HG03378 (cell line): ENCODE measurements around the gene LANCL2.
A peak's percentile ranks its signal among the peaks of the same experiment; 100 is the strongest.
"Not testable (repeated sequence)": the region's sequence is repeated elsewhere in the genome, so short reads cannot be mapped to it uniquely, and the experiment has no call there.

Source experiments
- ATAC-seq: cut with Tn5 transposase; IDR thresholded peaks from one replicate; pipeline ENCODE4 v1.9.1; 2021; ENCODE audit warnings: mild to moderate bottlenecking, moderate library complexity; ENCODE audit not compliant: unreplicated experiment

Gene LANCL2

GRCh38 chr7:55365205-55365674, at the start of gene LANCL2:
Gene LANCL2 (plus strand): TSS chr7:55365337. CDS start chr7:55366026, 689 bp downstream.
- ATAC-seq: peak; percentile 43

GRCh38 chr7:55325371-55325792, 39.8 kb upstream of the LANCL2 start:
- ATAC-seq: no peak

GRCh38 chr7:55326081-55326835, 38.9 kb upstream of the LANCL2 start:
- ATAC-seq: no peak

- no peak for ATAC-seq
Measured at GRCh38 chr7:55326945-55327626, 38.1 kb upstream of the LANCL2 start.

- no peak for ATAC-seq
Measured at GRCh38 chr7:55335151-55335550, 30.0 kb upstream of the LANCL2 start.

- ATAC-seq: no peak
Measured at GRCh38 chr7:55335786-55336185, 29.4 kb upstream of the LANCL2 start.

GRCh38 chr7:55336540-55336939, 28.6 kb upstream of the LANCL2 start:
- no peak for ATAC-seq

GRCh38 chr7:55339033-55340000, 25.8 kb upstream of the LANCL2 start:
- no peak for ATAC-seq

GRCh38 chr7:55342216-55342871, 22.8 kb upstream of the LANCL2 start:
- no peak for ATAC-seq

- ATAC-seq: no peak
Measured at GRCh38 chr7:55343002-55343781, 21.9 kb upstream of the LANCL2 start.

- ATAC-seq: no peak
Measured at GRCh38 chr7:55343860-55344606, 21.1 kb upstream of the LANCL2 start.

- no peak for ATAC-seq
Measured at GRCh38 chr7:55344840-55345239, 20.3 kb upstream of the LANCL2 start.

- ATAC-seq: no peak
Measured at GRCh38 chr7:55345292-55345691, 19.8 kb upstream of the LANCL2 start.

- ATAC-seq: no peak
Measured at GRCh38 chr7:55348502-55348901, 16.6 kb upstream of the LANCL2 start.

GRCh38 chr7:55349121-55349520, 16.0 kb upstream of the LANCL2 start:
- no peak for ATAC-seq

- no peak for ATAC-seq
Measured at GRCh38 chr7:55350281-55350680, 14.9 kb upstream of the LANCL2 start.

GRCh38 chr7:55351263-55351662, 13.9 kb upstream of the LANCL2 start:
- no peak for ATAC-seq

GRCh38 chr7:55352947-55353273, 12.2 kb upstream of the LANCL2 start:
- not testable (repeated sequence) for ATAC-seq

GRCh38 chr7:55360486-55360885, 4.7 kb upstream of the LANCL2 start:
- ATAC-seq: no peak
